HUDEP-2 (cell line): ENCODE data around the gene PHACTR1.

Experiments
- DNase-seq, 76 experiments: peaks; one replicate each; lab custom pipeline; 2025; ENCODE audit not compliant: unreplicated experiment in 76 of 76; lab: John Stamatoyannopoulos, UW

The PHACTR1 gene

DNA sequence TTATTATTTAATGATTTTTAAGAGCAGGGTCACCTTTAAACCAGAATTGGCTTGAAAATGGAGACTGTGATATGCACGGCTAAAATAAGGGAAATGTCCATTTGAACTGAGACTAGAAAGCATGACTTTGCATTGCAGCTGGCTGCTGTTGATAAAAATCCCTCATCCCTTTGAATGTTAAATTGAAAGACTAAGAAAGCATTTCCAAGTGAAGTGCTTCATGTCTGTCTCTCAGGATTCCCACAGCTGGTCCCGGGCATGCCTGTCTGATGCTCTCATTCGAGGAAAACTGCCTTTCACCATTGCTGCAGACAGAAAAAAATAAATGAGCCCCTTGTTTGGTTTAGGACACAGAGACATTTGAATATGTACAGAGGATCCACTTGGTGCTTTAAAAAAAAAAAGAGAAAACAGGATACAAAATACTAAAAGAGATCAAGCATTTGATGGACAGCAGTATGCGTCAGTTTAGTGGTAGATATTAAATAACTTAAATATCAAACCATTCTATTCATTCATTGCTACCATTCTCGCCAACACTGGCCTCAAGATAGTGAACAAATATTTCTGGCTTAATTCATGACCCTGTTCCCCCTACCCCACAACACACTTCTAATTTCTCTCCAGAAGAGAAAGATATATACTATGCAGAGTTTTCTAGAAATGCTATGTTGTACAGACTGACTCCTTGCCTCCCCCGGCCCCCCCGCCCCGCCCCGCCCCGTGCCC lies 556.8 kb downstream of the PHACTR1 start:
- peak in 18 of 76 experiments; percentile 15 to 60 (median 30) for DNase-seq

- DNase-seq: peak in 63 of 76 experiments; percentile 9 to 90 (median 59)
Observed at GRCh38 chr6:13273931-13274706, 557.6 kb downstream of the PHACTR1 start.

DNA sequence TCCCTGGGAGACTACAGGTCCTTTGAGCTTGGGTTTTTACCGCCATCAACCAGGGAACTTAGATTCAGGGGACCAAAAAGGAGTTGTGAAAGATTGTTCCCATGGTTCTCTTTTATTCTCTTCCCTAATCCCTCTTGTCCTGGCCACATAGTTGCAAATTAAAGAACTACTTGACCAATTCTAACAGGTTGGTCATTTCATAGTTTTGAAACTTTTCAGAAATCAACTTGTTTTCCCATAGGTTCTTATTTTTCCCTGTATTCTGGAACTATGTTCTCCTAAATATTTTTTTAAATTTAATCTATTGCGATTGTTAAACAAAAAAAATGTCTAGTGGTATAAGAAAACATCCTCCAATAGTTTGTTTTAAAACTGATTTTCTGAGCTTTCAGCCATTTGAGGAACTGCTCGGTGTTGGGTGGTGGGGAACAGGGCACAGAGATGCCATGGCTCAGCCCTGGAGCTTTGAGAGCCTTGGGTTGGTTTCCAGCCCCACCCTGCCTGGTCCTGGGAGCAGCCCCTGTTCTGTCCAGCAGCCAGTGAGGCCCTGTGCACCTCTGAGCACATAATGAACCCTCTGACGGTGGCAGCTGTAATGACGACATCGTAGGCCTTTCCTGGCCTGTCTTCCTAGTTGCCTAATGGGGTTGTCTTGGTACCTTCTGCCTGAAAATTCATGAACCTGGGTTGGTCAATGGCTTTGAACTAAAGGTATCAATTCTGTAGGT lies 558.3 kb downstream of the PHACTR1 start:
- DNase-seq: peak in 7 of 76 experiments; percentile 13 to 29 (median 17)

DNA sequence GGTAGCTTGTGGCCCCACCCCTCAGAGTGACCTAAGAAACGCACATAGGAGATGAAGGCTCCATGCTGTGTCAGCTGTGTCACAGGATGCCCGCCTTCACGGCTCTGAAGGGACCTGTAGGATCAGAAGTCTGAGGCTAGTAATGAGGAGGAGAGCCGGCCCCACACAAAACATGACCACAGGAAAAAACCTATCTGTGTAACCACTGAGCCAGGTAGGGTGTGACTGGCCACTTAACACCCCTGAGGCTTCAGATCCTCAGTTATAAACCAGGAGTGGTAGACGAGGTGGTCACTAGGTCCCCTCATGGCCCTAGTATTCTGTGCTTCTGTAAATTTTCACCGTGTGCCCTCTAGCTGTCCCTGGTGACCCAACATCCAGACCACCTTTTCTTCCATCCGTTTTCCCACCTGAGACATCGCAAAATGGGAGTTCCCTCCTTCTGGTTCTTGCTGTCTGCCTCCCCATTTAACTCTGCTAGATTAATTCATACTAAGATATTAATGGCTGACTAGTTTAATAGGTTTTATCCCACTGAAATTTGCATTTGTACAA lies 558.9 kb downstream of the PHACTR1 start:
- no peak for DNase-seq

DNA sequence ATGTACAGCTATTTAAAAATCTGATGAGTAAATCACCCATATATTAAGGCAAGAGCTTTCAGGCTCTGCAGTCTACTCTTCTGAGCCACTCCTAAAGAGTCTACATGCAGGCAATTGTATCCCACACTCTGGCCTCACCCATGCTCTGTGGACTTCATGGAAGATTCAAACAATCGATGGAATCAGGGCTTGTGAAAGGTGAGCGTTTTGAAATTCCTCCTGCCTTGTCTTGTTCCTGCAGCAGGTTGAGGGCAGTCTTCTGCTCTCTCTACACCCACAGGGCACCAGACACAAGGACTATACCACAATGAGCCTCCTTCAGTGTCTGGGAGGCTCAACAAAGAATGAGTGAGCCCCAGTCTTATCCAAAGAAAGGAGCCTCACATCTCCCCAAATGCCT lies 560.7 kb downstream of the PHACTR1 start:
- DNase-seq: no peak

GRCh38 chr6:13278164-13278563 lies 561.6 kb downstream of the PHACTR1 start:
- DNase-seq: peak in 6 of 76 experiments; percentile 16 to 30 (median 23)

DNA sequence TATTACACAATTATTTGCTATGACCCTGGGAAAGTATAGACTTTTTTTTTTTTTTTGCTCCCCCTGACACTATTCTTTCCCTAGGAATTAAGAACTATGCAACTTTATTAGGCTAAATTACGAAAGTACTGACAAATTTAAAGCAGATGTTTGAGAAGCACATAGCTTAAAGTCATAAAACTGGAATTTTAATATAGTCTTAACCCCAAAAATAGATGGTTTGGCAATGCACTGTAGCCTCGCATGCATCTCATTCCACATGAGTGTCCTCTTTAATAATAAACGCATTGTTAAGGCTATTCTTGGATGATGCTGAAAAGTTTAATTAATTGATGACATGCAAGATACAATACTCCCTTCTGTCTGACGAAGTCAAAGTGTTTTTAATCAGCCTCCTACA lies 562.4 kb downstream of the PHACTR1 start:
- DNase-seq: no peak

- DNase-seq: no peak
Observed at GRCh38 chr6:13280254-13280653, 563.7 kb downstream of the PHACTR1 start.

GRCh38 chr6:13281686-13282085 lies 565.1 kb downstream of the PHACTR1 start:
- no peak for DNase-seq

DNA sequence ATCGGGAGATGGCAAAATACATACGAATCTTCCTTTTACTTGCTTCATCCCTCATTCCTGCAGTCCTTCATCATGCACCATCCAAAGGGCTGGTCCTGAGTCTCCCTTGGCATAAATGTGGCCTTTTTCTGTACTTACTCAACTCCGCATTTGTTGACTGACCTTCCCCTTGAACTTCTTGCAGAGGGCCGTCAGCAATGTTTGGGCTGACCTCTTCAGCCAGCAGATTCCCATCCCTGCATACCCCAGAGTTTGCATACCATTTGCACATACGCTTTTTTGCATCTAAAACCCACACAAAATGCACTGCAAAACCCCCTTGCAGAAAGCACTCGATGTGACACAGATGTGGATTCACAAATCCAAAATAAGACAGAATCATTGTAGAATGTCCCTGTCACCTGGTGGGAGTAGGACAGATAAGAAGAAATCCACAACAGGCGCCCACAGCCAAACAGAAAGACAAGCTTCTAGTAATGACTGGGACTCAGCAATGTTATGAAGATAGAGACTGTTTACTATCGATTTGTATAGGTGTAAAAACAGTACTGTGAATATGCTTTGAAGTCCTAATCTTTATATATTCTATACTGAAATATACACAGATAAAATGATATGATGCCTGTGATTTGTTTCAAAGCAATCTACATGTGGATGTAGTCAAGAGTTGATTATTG lies 566.0 kb downstream of the PHACTR1 start:
- no peak for DNase-seq

DNA sequence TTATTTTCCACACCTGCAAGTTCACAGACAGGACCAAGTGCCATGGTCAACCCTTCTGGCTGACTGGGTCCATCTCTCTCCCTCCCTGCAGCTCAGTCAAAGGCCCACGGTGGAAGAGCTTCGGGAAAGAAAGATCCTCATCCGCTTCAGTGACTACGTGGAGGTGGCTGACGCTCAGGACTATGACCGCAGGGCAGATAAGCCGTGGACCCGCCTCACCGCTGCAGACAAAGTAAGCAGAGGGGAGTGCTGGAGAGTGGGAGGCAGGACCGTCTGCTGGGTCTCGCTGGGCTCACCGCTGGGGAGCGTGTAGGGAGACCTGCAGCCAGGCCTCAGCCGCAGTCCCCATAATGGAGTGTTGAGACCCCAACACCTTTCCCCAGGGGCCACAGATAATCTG lies 566.8 kb downstream of the PHACTR1 start:
- no peak for DNase-seq

- DNase-seq: no peak
Observed at GRCh38 chr6:13284646-13285045, 568.1 kb downstream of the PHACTR1 start.

GRCh38 chr6:13285705-13286104 lies 569.1 kb downstream of the PHACTR1 start:
- DNase-seq: no peak

DNA sequence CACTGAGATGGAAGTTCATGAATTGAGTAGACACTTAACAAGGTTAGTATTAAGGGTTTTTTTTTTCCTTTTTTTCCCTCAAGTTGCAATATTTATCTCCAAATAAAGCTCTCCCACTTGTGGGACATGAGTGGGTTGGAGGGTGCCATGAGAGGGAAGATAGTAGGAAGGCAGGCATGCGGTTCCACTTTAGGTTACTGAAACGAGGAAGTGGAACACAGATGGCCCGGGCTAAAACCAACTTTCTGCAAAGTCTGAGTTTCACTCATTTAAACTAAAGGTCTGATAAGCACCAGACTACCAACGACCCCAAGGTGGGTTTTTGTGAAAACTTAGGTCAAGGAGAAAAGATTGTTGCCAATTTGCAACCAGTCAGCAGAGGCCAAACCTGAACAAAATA lies 569.6 kb downstream of the PHACTR1 start:
- no peak for DNase-seq

DNA sequence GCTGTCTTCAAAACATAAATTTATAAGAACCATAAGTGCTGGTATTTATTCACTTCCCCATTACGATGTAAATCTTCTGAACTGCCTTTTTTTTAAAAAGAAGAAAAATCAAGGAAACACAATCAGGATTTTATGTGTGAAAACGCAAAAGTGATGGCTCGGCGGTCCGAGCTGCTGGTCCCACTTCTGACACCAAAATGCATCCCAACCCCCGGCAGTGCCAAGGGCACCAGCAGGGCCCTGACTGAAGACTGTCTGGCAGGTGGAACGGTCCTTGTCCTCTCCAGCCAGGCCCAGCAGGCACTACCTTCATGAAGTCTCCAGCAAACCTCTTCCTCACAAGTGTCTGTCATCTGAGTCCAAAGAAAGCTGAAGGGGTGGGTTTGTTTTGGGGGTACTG lies 570.5 kb downstream of the PHACTR1 start:
- no peak for DNase-seq

GRCh38 chr6:13288481-13288880 lies 571.9 kb downstream of the PHACTR1 start:
- no peak for DNase-seq

DNA sequence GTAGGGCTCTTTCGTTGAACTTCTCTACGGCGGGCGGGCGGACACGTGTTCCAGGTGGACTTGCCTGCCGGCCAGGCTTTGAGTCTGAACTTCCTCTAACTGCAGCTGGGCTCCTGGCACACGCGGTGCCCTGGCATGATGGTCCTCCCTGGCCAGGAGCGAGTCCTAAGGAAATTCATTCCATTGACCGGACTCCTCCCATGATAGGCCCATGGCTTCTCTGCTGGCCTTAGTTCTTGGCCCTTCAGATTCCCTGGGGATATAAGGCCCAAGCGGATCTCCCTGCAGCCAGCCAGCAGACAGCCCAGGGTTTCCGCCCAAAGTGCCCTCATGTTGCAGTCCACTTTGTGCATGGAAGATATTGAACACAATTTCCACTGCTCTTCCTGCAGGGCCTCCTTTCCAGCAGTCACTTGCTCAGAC lies 572.4 kb downstream of the PHACTR1 start:
- no peak for DNase-seq

DNA sequence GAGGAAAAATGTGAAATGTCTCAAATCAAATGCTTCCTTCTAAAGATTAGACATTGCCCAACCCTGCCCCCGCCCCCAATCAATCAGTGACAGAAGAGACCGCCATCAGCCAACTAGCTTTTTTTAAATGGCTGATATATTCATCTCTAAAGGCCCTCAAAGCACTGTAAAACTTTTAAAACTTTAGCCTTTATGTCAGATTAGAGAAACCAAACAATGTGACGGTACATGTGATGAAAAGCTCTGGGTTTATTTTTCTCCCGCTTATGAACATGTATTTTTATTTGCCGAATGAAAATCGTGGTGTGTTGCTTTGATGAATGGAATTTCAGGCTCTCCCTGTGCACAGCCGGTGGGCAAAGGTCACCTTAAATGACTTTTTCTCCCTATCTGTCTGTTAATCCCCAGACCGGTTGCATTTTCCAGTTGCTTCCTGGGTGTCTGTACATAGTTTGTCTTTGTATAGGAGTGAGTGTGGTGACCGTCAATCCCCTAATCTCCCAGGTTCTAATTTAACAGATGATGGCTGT lies 573.3 kb downstream of the PHACTR1 start:
- no peak for DNase-seq

GRCh38 chr6:13290335-13290734 lies 573.8 kb downstream of the PHACTR1 start:
- DNase-seq: peak in 1 of 76 experiments; percentile 12

DNA sequence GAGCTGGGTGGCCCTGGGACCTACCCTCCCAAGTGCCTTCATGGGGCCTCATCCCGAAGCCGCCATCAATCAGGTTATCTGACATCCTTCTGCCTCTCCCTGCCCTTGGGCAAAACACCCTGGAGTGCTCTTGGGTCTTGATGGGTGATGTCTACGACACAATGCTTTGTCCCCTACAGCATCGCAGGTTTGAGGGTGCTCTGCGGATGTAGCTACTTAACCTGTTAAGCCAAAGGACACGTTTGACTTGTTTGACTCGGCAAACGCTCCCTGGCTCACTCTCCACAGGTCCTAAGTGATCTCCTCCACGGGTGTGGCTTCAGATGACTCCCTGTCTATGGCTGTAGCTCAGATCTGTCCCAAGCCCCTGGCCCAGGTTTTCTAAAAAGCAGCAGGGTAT lies 576.2 kb downstream of the PHACTR1 start:
- DNase-seq: no peak
